Measurements from ENCODE around the gene ADAM12. TPM values are rescaled to one million over a fixed set of nuclear protein-coding genes. Genes with fewer than 3 reads are reported as not detected.
"Not testable (repeated sequence)": the region's sequence is repeated elsewhere in the genome, so short reads cannot be mapped to it uniquely, and the experiment has no call there.

Gene ADAM12
- total RNA-seq, 2 donors from 2014 or later: under 0.01 to 0.52 TPM

GRCh38 chr10:126181626-126182025 lies 206.7 kb downstream of the ADAM12 start:
- no peak for DNase-seq
- 60 to 68% methylated on average over 6 of the region's 6 CpGs for WGBS, 2 donors
- intact Hi-C loops (cut with DNase I): no loop called here

GRCh38 chr10:126179637-126180036 lies 208.6 kb downstream of the ADAM12 start:
- Histone ChIP-seq H3K36me3 (replicated peaks in 1 of 2; ENCODE audit: insufficient read depth in 1 of 2, low read depth in 2 of 2) (no peaks in the 10 kb centered on the region), H3K27me3 (no peaks in the 10 kb centered on the region), H3K9me3 (no peaks in the 10 kb centered on the region), H3K4me1 (no peaks in the 10 kb centered on the region), H3K27ac (no peak overlapping the region), H3K4me3 (no peak overlapping the region)
- ATAC-seq: no peak
- TF ChIP-seq CTCF (IDR thresholded peaks at IDR 0.05): no peak
- no peak for TF ChIP-seq POLR2A (IDR thresholded peaks at IDR 0.05)
- intact Hi-C loops (cut with DNase I): no loop called here
- DNase-seq: no peak
- WGBS, 2 donors: 68 to 77% methylated on average over 7 of the region's 7 CpGs

More at GRCh38 chr10:126181626-126182025, 206.7 kb downstream of the ADAM12 start:
- no peak overlapping the region for H3K27ac ChIP-seq
- no peak overlapping the region for H3K4me3 ChIP-seq
- H3K36me3 ChIP-seq (replicated peaks in 1 of 2; ENCODE audit: insufficient read depth in 1 of 2, low read depth in 2 of 2): no peaks in the 10 kb centered on the region
- no peaks in the 10 kb centered on the region for H3K4me1 ChIP-seq
- ATAC-seq: no peak
- TF ChIP-seq POLR2A (IDR thresholded peaks at IDR 0.05): no peak
- TF ChIP-seq CTCF (IDR thresholded peaks at IDR 0.05): no peak
- H3K9me3 ChIP-seq: no peaks in the 10 kb centered on the region
- no peaks in the 10 kb centered on the region for H3K27me3 ChIP-seq

DNA sequence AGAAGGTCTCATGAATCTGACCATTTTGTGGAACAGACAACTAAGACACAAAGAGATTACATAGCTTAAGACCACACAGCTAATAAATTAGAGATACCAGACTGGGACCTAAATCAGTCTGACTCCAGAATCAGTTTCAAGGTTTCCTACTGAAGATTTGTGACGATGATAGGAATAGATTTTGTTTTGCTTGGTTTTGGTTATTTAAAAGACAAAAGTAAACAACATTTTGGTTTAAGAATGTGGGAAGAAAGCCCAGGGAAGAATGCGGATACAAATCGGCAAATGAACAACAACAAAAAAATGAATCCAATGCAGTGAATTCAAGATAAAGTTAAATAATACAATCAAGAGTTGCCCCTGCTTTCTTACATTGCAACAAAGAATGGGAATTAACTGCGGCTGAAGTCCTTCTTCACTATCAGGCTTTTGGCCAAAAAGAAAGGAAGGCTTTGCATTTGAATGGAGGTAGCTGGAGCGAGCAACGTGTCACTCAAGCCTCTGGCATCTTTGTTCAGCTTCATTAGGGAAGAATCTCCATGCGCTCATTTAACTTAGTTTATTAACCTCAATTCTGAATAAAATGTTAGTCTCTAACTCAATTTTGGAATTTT lies 210.8 kb downstream of the ADAM12 start:
- no peaks in the 10 kb centered on the region for H3K27me3 ChIP-seq
- no peak for ATAC-seq
- H3K27ac ChIP-seq: no peak overlapping the region
- no peaks in the 10 kb centered on the region for H3K9me3 ChIP-seq
- intact Hi-C loops (cut with DNase I): no loop called here
- H3K4me3 ChIP-seq: no peak overlapping the region
- TF ChIP-seq POLR2A (IDR thresholded peaks at IDR 0.05) (no peak), CTCF (IDR thresholded peaks at IDR 0.05) (no peak)
- DNase-seq: no peak
- no peaks in the 10 kb centered on the region for H3K36me3 ChIP-seq (replicated peaks in 1 of 2; ENCODE audit: insufficient read depth in 1 of 2, low read depth in 2 of 2)
- 65 to 67% methylated on average over 7 of the region's 7 CpGs for WGBS, 2 donors
- no peaks in the 10 kb centered on the region for H3K4me1 ChIP-seq

- H3K4me3 ChIP-seq: no peak overlapping the region
- H3K9me3 ChIP-seq: no peaks in the 10 kb centered on the region
- H3K36me3 ChIP-seq (replicated peaks in 1 of 2; ENCODE audit: insufficient read depth in 1 of 2, low read depth in 2 of 2): no peaks in the 10 kb centered on the region
- no peaks in the 10 kb centered on the region for H3K4me1 ChIP-seq
- no peaks in the 10 kb centered on the region for H3K27me3 ChIP-seq
- H3K27ac ChIP-seq: no peak overlapping the region
- 66 to 69% methylated on average over 14 of the region's 14 CpGs for WGBS, 2 donors
- intact Hi-C loops (cut with DNase I): no loop called here
- TF ChIP-seq CTCF (IDR thresholded peaks at IDR 0.05): no peak
- TF ChIP-seq POLR2A (IDR thresholded peaks at IDR 0.05): no peak
- DNase-seq (no peak), ATAC-seq (no peak)
Measured at GRCh38 chr10:126175641-126176262, 212.5 kb downstream of the ADAM12 start.

GRCh38 chr10:126172755-126173154 lies 215.5 kb downstream of the ADAM12 start:
- intact Hi-C loops (cut with DNase I); H3K9me3 ChIP-seq; DNase-seq; H3K4me1 ChIP-seq; ATAC-seq; H3K27ac ChIP-seq; H3K36me3 ChIP-seq (replicated peaks in 1 of 2; ENCODE audit: insufficient read depth in 1 of 2, low read depth in 2 of 2); H3K4me3 ChIP-seq; H3K27me3 ChIP-seq: not testable (repeated sequence)
- 57 to 67% methylated on average over 1 of the region's 1 CpG for WGBS, 2 donors
